ENCODE measurements around the gene TOX4. TPM values are rescaled to one million over a fixed set of nuclear protein-coding genes. Genes with fewer than 3 reads are reported as not detected.

TOX4 gene
- total RNA-seq, 2 donors from 2014 or later, result 40.2 to 40.3 TPM

GRCh38 chr14:21525962-21526671 is 49.1 kb downstream of the TOX4 start, which contains the start of gene SALL2:
TSS of gene SALL2 (minus strand) at chr14:21526346. CDS start at chr14:21526127, 219 bp downstream.
- H3K27ac ChIP-seq, result peak within 1 kb of the TSS; percentile 67 to 83

DNA sequence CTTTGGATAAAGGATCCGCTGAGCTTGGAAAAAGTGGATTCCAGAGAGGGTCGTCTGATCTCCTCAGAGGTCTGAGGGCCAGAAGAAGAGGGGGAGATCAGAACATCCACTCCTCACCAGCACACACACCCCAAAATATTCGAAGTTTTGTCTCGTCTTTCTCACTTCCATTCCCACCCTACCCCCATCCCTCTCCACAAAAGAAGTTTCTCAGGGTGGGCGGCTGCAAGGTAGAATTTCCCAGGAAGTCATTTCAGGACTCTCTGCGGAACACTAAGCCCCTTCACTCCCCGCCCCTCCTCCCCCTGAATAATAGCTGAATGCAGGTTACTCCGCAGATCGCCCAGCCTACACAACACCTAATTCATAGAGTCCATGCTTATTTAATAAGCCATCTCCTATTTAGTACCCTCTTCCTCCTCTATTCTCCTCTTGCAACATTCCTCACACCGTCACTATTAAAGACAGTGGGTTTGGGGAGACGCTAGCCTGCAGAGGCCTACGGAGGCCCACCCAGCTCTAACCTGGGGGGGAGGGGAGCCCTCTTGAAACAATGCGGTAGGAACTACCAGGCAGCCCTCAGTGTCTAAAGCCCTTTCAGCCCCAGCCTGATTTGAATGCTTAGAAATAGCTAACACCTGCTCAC is 49.8 kb downstream of the TOX4 start:
- TF ChIP-seq, protein P1, sequence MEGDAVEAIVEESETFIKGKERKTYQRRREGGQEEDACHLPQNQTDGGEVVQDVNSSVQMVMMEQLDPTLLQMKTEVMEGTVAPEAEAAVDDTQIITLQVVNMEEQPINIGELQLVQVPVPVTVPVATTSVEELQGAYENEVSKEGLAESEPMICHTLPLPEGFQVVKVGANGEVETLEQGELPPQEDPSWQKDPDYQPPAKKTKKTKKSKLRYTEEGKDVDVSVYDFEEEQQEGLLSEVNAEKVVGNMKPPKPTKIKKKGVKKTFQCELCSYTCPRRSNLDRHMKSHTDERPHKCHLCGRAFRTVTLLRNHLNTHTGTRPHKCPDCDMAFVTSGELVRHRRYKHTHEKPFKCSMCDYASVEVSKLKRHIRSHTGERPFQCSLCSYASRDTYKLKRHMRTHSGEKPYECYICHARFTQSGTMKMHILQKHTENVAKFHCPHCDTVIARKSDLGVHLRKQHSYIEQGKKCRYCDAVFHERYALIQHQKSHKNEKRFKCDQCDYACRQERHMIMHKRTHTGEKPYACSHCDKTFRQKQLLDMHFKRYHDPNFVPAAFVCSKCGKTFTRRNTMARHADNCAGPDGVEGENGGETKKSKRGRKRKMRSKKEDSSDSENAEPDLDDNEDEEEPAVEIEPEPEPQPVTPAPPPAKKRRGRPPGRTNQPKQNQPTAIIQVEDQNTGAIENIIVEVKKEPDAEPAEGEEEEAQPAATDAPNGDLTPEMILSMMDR (IDR thresholded peaks at IDR 0.05), result no peak
- no peak for DNase-seq (ENCODE audit: low spot score)
- no peaks in the 10 kb centered on the region for H3K9me3 ChIP-seq
- H3K36me3 ChIP-seq, result no peaks in the 10 kb centered on the region
- H3K4me3 ChIP-seq, result peak overlapping the region; percentile 86 to 89
- no peaks in the 10 kb centered on the region for H3K27me3 ChIP-seq
- peaks cover 0 to 14% of the 10 kb centered on the region in 2 donors for H3K4me1 ChIP-seq
- peak overlapping the region; percentile 67 to 83 for H3K27ac ChIP-seq

More at GRCh38 chr14:21525962-21526671, 49.1 kb downstream of the TOX4 start, which contains the start of gene SALL2:
- H3K27me3 ChIP-seq, result no peaks in the 10 kb centered on the region
- TF ChIP-seq, protein P1 (IDR thresholded peaks at IDR 0.05), result no peak
- DNase-seq (ENCODE audit: low spot score), result peak; percentile 69
- H3K4me1 ChIP-seq, result peaks cover 0 to 14% of the 10 kb centered on the region in 2 donors
- no peaks in the 10 kb centered on the region for H3K9me3 ChIP-seq
- H3K4me3 ChIP-seq, result peak within 1 kb of the TSS; percentile 86 to 89
- no peaks in the 10 kb centered on the region for H3K36me3 ChIP-seq

DNA sequence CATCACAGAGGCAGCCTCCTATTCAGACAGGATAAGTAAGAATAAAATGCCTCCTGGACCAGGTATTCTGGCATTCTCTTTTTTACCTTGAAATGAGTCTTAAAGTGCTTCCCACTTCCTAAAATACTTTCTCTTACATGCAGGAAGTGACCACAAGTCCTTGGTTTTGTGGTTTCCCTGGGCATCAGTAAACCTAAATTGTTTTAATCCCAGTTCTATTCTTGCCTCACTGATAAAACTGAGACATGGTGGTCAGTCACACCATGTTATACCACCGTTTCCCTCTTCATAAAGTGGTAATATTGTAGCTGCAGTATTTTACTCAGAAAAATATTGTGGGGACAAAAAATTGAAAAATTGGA is 50.3 kb downstream of the TOX4 start:
- Histone ChIP-seq H3K27me3 (no peaks in the 10 kb centered on the region), H3K9me3 (no peaks in the 10 kb centered on the region), H3K36me3 (no peaks in the 10 kb centered on the region), H3K4me1 (peaks cover 0 to 14% of the 10 kb centered on the region in 2 donors), H3K27ac (no peak overlapping the region), H3K4me3 (no peak overlapping the region)
- TF ChIP-seq, protein P1 (IDR thresholded peaks at IDR 0.05), result no peak
- no peak for DNase-seq (ENCODE audit: low spot score)

DNA sequence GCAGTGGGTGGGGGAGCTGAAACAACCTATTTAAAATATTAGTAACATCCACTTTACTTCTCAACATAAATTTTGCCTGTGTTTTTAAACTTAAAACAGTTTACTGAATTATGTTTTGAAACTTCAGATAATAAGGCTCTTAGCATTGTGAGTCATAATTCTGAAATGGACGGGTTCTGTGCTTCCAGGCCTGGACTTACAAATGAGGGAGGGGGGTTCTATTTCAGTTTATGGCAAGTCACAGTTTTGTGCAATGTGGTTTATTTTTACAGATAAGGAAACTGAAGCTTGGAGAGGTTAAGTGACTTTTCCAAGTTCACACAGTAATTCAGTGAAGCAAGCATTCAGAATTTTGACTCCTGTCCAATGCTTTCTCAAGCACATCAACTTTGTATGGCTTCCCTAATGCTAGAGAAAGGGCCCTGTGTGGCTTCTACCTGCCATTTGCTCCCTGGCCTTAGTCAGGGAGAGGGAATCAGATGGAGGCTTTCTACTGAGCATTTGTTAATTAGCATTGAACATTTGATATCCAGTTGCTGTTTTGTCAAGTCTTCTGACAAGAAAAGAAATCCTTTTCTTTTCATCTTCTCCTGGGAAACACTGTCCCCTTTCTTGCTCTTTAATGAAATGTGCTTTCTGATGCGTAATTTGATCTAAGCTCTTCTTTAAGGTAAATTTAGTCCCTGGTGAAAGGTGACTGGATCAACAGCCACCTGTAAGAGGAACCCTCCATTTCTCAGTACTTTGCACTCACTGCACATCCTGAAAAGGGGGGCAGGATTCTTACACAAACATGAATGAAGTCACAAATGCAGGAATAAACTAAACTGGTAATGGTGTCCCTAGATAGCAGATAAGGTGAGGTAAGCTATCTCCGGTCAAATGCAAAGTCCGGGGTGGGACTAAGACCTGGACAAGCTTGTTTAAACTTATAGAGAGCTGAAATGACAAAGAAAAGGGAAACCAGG is 51.7 kb downstream of the TOX4 start:
- TF ChIP-seq, protein P1 (IDR thresholded peaks at IDR 0.05), result no peak
- Histone ChIP-seq H3K36me3 (no peaks in the 10 kb centered on the region), H3K27ac (no peak overlapping the region), H3K9me3 (no peaks in the 10 kb centered on the region), H3K27me3 (no peaks in the 10 kb centered on the region), H3K4me3 (no peak overlapping the region), H3K4me1 (peaks cover 0 to 14% of the 10 kb centered on the region in 2 donors)
- DNase-seq (ENCODE audit: low spot score), result no peak

DNA sequence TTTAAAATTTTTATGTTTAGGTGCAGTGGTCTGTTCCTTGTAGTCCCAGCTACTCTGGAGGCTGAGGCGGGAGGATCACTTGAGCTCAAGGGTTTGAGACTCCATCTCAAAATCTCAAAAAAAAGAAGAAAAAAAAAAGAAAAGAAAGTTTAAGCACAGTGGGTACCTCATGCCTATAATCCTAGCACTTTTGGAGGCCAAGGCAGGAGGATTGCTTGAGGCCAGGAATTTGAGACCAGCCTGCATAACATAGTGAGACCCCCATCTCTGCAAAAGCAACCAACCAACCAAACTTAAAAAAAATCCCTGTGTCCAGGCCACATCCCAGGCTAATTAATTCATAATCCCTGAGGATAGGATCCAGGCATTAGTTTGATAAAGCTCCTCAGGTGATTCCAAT is 52.5 kb downstream of the TOX4 start:
- Histone ChIP-seq H3K4me1 (peaks cover 0 to 14% of the 10 kb centered on the region in 2 donors), H3K4me3 (no peak overlapping the region), H3K27ac (no peak overlapping the region), H3K9me3 (no peaks in the 10 kb centered on the region), H3K36me3 (no peaks in the 10 kb centered on the region), H3K27me3 (no peaks in the 10 kb centered on the region)
- no peak for DNase-seq (ENCODE audit: low spot score)
- TF ChIP-seq, protein P1 (IDR thresholded peaks at IDR 0.05), result no peak
